Pancreas (tissue), 10 donors: ENCODE measurements around the gene CUX1. TPM values are rescaled to one million over a fixed set of nuclear protein-coding genes. Genes with fewer than 3 reads are reported as not detected.

ENCODE experiments used
- ATAC-seq, 4 donors: fragments of 200-7000 bp; cut with Tn5 transposase; one replicate each; pipeline versions ENCODE4 v1.8.0 to v1.9.1; 2020; ENCODE audit warnings: mild to moderate bottlenecking in 4 of 4, moderate library complexity in 4 of 4
- DNase-seq, 6 donors: peaks; one replicate each; pipeline ENCODE4 v3.0.0-alpha.2; 2020
- FAIRE-seq: peaks from 2 replicates; lab custom pipeline; 2012; peaks lifted over from hg19 to GRCh38; lab: Jason Lieb, UNC
- H3K27ac ChIP-seq, 4 donors: fragments of 200-600 bp; sonication (generic); 1 replicate in 3 of 4; 2 replicates in 1 of 4; pipeline versions ENCODE4 v1.5.0 to v1.8.0; 2020
- H3K27me3 ChIP-seq, 4 donors: fragments of 200-600 bp; one replicate each; pipeline ENCODE4 v1.8.0; 2021
- H3K36me3 ChIP-seq, 3 donors: fragments of 200-600 bp; sonication (generic) in 1 of 3; one replicate each; pipeline versions ENCODE4 v1.5.0 to v1.8.0; 2020 to 2021
- H3K4me1 ChIP-seq, 3 donors: fragments of 200-600 bp; one replicate each; pipeline ENCODE4 v1.8.0; 2021
- H3K4me3 ChIP-seq, 4 donors: fragments of 200-600 bp; sonication (generic) in 2 of 4; one replicate each; pipeline versions ENCODE4 v1.5.0 to v1.8.0; 2020 to 2021
- H3K9me3 ChIP-seq, 4 donors: fragments of 200-600 bp; one replicate each; pipeline ENCODE4 v1.8.0; 2021
- WGBS, 2 donors: extraction: QIAGEN DNeasy Blood & Tissue Kit; methylation state at CpG; one replicate each; pipeline ENCODE4 v1.1.7; 2013; 5-methylcytosine and 5-hydroxymethylcytosine counted together
- intact Hi-C, 3 donors: fragments of 100-400 bp; cut with DNase I; formaldehyde crosslinking; loops; one replicate each; pipeline versions ENCODE4 v1.11.1 to v1.14.2; 2022
- polyA plus RNA-seq, 2 donors: library from polyadenylated mRNA; stranded (reverse); fragments of 200-250 nt; gene quantifications; one replicate each; pipeline ENCODE4 v1.2.3, GENCODE V29; 2013
- total RNA-seq, 6 donors: library from RNA; stranded (reverse); fragmentation: NEBNext Ultra II Directional in 4 of 6; extraction: Animal tissue kit (Norgen Biotek cat#: 25700) in 4 of 6; gene quantifications; one replicate each; pipeline versions ENCODE4 v1.2.1 to v1.2.4, GENCODE V29; 2021 to 2023
- TF ChIP-seq, protein P1 (sequence below), 4 donors: fragments of 200-600 bp; sonication (generic) in 3 of 4; IDR thresholded peaks; one replicate each; pipeline versions ENCODE4 v1.5.0 to v1.8.0; 2021; ENCODE audit warnings: antibody characterized with exemption in 4 of 4
- donor health status: healthy with polysubstance abuse.
- donor health status: DM: no; HTN: no; CAD: no; lungs with moderate emphysema.
- donor health status: DM: no; HTN: no; CAD: no.
- donor health status: control.
- donor health status: control.
- donor health status: Bipolar disorder and iron deficiency.
- donor health status: DM: yes; HTN: yes; CAD: no.
- donor health status: DM: no; HTN: no; CAD: no.
- donor health status: DM: no; HTN: no; CAD: no.
- donor health status: DM: yes; HTN: yes; CAD: no.

Gene CUX1
- total and polyA plus RNA-seq, 8 donors = 18.9 to 61.2 (median 45.1) TPM

DNA sequence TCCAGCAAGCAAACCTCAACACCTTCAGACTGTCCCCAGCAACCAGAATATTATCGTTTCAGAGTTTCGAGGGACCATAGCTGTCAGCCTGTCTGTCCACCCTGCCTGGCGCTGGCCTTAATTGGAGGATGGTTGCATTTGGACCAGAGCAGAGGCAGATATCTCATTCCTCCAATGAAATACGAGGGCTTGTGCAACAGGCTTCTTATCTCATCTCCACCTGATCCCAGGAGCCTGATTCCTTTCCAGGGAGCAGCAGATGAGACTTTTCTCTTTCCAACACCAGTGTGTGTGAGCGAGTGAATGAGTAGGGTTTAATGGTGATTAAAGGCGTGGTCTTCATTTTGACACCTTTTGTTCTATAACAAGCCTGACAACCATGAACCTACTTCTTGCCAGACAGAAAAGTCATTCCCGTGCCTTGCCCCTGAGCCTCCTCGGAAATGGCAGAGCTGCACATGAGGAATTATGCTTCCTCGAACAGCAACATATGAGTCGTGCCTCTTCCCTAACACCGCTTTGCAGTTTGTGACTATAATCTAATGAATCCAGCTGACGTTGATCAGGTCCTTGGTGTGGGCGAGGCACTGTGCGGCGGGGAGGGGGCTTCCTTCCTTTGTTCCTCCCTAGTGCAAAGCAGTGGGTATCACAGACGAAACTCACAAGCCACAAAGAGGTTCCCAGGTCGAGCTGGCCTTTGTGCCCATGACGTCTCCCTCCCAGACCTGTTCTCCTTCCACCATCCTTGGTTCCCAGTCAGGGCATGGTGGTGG lies 147.4 kb downstream of the CUX1 start:
- Histone ChIP-seq H3K36me3 (no peaks in the 10 kb centered on the region), H3K9me3 (no peaks in the 10 kb centered on the region), H3K4me1 (no peaks in the 10 kb centered on the region), H3K4me3 (no peak overlapping the region), H3K27ac (no peak overlapping the region), H3K27me3 (no peaks in the 10 kb centered on the region)
- FAIRE-seq (no peak), ATAC-seq (no peak), DNase-seq (no peak)
- intact Hi-C loops = no loop called here
- TF ChIP-seq, protein P1, sequence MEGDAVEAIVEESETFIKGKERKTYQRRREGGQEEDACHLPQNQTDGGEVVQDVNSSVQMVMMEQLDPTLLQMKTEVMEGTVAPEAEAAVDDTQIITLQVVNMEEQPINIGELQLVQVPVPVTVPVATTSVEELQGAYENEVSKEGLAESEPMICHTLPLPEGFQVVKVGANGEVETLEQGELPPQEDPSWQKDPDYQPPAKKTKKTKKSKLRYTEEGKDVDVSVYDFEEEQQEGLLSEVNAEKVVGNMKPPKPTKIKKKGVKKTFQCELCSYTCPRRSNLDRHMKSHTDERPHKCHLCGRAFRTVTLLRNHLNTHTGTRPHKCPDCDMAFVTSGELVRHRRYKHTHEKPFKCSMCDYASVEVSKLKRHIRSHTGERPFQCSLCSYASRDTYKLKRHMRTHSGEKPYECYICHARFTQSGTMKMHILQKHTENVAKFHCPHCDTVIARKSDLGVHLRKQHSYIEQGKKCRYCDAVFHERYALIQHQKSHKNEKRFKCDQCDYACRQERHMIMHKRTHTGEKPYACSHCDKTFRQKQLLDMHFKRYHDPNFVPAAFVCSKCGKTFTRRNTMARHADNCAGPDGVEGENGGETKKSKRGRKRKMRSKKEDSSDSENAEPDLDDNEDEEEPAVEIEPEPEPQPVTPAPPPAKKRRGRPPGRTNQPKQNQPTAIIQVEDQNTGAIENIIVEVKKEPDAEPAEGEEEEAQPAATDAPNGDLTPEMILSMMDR (IDR thresholded peaks at IDR 0.05) = no peak
- WGBS, 2 donors = 90% methylated on average over 18 of the region's 18 CpGs

DNA sequence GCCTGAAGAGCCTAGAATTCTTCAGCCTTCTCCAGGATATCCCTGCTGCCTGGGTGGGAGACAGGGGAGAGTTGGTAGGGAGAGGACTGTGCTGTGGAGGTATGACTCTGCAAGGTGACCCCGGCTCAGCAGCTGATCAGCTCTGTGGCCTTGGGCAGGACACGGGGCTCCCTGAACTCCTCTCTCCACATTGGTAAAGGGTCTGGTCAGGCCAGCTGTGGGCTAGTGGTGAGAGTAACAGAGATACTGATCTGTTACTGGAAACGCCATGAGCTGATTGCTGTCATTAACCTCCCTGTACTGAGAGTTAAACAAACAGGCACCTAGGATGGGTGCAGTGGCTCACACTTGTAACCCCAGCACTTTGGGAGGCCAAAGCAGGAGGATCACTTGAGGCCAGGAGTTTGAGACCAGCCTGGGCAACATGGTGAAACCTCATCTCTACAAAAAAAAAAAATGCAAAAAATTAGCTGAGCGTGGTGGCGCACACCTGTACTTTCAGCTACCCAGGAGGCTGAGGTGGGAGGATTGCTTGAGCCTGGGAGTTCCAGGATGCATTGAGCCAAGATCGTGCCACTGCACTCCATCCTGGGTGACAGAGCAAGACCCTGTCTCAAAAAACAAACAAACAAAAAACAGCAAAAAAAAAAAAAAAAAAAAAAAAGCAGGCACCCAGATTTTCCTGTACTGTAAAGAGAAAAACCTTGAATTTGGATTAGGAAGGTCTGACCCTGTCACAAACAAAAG lies 151.5 kb downstream of the CUX1 start:
- Histone ChIP-seq H3K36me3 (no peaks in the 10 kb centered on the region), H3K27ac (no peak overlapping the region), H3K4me3 (no peak overlapping the region), H3K9me3 (no peaks in the 10 kb centered on the region), H3K4me1 (no peaks in the 10 kb centered on the region), H3K27me3 (no peaks in the 10 kb centered on the region)
- FAIRE-seq = no peak
- DNase-seq = no peak
- TF ChIP-seq, protein P1 (IDR thresholded peaks at IDR 0.05) = no peak
- intact Hi-C loops = no loop called here
- no peak for ATAC-seq
- 84 to 90% methylated on average over 6 of the region's 6 CpGs for WGBS, 2 donors

DNA sequence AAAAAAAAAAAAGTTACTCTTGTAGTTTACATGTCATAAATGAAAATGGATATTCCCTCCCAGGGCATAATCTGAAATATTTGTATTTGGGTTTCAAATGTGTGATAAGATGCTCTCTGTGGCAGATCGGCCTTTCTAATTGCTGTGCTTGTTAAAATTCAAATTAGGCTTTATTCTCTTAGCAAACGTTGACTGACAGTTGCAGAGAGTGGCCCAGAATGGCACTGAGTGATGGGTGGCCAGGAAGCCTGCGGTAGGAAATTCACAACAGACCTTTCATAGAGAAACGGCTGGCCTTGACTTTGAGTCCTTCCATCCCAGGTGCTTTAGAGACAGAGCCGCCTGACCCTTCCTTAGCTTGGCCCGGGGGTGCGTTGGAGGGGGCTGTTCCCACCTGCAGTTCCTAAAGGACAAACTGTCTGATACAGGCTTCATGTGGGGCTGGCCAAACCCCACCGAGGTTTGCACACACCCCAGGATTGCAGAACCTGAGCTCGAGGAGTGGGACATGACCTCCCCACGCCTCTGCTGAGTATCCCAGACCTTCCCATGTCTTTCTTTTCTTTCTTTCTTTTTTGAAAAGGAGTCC lies 152.7 kb downstream of the CUX1 start:
- Histone ChIP-seq H3K36me3 (no peaks in the 10 kb centered on the region), H3K4me3 (no peak overlapping the region), H3K9me3 (no peaks in the 10 kb centered on the region), H3K27ac (no peak overlapping the region), H3K4me1 (no peaks in the 10 kb centered on the region), H3K27me3 (no peaks in the 10 kb centered on the region)
- DNase-seq (no peak), FAIRE-seq (no peak), ATAC-seq (no peak)
- intact Hi-C loops = no loop called here
- 72 to 76% methylated on average over 10 of the region's 10 CpGs for WGBS, 2 donors
- TF ChIP-seq, protein P1 (IDR thresholded peaks at IDR 0.05) = no peak

DNA sequence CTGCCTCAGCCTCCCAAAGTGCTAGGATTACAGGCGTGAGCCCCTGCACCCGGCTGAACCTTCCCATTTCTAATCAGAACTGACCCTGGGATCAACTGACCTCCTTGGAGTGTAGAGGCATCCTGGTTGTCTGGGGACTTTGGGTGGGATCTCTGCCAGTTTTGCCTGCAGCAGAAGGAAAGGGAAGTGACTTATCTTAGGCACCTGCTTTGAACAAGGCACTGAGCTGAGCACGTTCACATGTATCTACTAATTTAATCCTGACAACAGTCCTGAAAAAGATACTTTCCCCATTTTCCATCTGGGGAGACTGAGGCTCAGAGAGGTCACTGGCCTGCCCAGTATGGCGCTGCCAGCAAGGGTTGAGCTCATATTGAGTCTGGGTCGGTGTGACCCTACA lies 153.4 kb downstream of the CUX1 start:
- TF ChIP-seq, protein P1 (IDR thresholded peaks at IDR 0.05) = no peak
- no peak overlapping the region for H3K27ac ChIP-seq
- no peaks in the 10 kb centered on the region for H3K36me3 ChIP-seq
- peaks cover 0 to 3% (median 0%) of the 10 kb centered on the region in 3 donors for H3K4me1 ChIP-seq
- intact Hi-C loops = no loop called here
- FAIRE-seq = no peak
- no peak for ATAC-seq
- DNase-seq = no peak
- H3K4me3 ChIP-seq = no peak overlapping the region
- no peaks in the 10 kb centered on the region for H3K27me3 ChIP-seq
- no peaks in the 10 kb centered on the region for H3K9me3 ChIP-seq
- WGBS, 2 donors = 89 to 95% methylated on average over 5 of the region's 5 CpGs
